Stimulated activated CD4-positive, alpha-beta T cell treated with anti-CD3 and anti-CD28 coated beads, Interleukin-2, amount 100 ng/mL, for 4 hours (primary cell): ENCODE data around the gene MYPOP.

Source experiments
- DNase-seq: peaks from one replicate; pipeline ENCODE4 v3.0.0-alpha.2; 2020; ENCODE audit warnings: low read depth

The MYPOP gene, protein sequence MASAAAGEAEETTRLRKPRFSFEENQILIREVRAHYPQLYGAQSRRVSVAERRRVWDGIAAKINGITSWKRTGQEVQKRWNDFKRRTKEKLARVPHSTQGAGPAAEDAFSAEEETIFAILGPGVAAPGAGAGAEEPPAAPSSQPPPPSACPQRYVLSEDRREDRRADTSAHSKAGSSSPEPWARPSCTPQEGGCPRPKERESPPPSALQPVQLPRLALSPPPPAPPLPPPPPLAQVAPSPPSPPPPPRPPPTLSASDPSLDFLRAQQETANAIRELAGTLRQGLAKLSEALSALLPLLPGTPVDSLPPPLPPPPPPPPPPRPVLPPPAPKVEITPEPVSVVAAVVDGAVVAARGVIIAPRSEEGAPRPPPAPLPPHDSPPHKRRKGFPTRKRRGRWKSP

DNA sequence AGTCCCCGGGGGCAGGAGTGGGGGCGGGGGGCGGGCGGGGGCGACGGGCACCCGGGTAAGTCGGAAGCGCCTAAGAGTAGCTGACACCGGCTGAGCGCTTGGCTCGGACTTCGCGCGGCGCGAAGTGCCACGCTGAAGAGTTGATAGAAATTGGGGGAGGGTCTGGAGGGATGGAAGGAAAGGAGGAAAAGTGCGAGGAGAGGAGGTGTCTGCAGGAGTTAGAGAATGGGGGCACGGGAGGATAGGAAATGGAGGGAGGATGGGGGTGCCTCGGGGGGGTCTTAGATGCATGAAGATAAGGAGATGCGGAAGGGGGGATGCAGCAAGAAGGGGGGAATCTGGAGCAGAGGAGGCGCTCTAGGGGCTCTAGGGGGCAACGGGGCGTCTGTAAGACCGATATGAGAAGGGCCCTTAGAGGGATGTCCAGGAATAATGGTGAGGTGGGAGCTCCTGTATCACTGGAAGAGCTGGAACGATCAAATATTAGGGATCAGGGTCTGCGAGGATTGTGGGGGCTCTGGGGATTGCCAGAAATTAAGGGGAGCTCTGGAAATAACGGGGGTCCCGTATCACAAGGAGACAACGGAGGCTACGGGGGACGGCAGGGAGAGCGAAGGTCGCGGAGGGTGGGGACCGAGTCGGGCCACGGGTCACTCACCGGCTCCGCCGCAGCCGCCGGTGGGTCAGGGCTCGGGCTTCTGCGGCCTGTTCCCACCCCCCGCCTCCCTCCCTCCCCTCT is at the start of gene MYPOP:
TSS of gene MYPOP (minus strand) at position 702 of the 739 bp plus-strand sequence. CDS start 840 bp downstream, outside the sequence.
- no peak for DNase-seq

DNA sequence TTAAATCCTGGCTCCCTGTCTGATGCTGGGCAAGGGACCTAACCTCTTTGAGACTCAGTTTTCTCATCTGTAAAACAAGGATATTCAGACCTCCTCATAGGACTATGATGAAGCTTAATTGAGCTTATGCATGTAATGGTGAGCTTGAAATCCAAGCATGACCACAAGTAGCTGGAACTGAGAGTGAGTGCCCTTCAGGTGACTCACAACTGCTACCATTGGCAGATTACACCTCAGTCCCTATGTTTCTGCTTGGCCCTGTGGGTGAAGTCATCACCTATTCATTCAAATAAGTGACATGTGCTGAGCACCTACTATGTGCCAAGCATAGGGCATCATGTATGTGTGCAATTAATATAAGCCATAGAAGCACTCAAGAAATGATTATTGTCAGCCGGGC is 45.5 kb upstream of the MYPOP start:
- no peak for DNase-seq

DNA sequence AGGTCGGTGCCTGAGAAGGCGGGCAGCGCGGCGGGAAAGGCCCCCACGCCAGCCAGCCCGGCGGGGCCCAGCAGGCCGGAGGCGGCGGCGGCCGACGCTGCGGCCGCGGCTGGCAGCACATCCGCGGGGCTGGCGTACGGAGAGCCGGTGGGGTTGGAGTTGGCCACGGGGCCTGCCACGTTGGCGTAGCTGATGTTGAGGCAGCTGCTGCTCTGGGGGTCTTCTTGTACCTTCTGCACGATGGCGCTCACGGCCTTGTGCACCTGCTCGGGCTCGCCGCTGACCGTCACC is 38.0 kb upstream of the MYPOP start:
- no peak for DNase-seq

DNA sequence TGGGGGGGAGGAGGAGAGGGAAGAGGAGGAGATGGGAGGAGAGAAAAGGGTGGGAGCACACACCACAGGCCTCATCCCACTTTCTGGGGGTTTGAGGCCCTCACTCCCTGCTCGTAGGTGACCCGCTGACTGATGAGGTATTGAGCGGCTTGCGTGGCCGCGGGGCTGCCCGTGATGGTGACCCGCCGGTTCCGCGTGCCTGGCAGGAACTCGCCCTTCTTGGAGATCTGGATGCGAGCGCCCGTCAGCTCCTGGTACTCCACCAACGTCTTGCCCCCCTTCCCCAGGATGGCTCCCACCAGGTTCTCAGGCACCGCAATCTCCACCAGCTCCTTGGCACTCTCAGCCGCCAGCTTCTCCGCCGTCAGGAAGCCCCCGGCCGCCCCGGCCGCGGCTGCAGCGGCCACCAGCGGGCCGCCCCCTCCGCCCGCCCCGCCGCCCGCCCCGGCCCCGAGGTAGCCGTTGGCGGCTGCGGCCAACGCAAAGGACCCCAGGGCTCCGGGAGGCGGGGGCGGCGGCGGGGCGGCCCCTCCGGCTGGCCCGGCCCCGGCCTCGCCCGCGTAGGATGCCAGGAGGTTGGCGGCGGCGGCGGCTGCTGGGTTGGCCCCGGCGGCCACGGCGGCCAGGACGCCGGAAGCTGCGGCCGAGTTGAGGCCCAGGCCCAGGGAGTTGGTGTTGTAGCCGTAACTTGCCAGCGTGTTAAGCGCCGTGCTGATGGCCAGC is 37.5 kb upstream of the MYPOP start:
- DNase-seq = no peak

DNA sequence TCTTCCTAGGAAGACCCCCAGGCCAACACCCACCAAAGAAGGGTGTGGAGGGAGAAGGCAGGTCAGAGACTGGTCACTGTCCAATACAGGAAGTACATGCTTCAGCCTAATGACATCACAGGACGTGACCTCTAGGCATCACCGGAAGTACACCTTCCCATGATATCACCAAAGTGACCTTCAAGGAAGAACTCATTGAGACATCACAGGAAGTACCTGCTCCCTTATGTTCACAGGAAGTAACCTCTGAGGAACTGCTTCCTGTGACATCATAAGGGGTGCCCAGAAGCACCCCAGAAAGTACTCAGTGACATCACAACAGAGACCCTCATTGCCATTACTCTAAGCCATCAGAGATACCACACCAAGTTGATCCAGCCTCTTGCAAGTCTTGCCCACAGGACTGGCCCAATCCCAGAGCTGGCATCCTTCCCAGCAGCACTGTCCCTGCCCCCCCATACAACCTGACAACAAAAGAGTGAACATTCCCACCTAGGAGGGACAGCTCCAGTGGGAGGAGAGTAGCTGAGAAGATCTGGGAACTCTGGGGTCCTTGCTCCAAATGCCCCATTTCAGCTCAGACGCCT is 36.4 kb upstream of the MYPOP start:
- DNase-seq = no peak

DNA sequence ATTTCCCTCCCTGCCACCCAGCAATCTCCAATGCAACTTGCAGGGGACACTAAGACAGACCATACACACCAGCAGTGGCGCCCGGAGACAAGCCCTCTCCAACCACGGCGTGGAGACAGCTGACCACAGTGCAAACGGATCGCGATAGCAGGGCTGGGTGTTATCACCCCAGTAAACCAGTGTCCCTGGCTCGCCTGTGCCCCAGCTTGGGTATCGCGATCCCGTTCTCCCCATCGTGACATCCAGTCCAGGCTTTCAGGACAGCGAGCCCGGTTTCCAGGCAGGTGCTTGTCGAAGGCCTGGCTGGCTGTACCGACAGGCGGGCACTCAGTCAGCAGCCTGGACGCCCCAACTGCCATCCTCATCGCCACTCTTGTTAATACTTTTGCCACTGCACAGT is 32.9 kb upstream of the MYPOP start:
- DNase-seq = no peak

DNA sequence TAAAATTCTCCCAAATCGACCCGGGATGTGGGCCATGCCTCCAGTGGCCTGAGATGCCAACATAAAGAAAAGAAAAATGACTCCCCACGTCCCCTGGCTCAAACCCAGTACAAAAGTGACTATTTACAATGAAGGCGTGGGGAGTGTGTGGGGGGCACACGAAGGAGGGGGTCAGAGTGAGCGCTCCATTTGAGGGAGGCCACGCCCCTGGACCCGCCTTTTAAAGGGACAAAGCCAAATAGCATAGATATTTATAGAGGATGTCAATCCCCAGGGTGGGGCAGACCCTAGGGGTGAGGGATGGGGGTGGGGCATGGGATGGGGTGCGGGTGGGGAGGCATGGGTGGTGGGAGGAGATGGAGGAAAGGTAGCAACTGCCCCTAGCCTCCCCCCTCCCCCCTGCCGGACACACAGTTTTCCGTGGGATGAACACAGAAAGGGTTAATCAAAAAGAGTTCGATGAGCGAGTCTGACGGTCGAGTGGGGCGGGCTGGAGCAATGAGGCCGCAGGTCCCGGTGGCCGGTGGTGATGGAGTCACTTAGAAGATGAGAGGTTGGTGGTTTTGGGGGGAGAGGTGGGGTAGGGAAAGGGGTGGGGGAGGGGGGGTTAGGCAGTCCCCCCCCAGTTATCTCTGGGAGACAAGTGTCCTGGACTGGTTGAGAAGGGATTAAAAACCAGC is 32.3 kb upstream of the MYPOP start:
- no peak for DNase-seq

DNA sequence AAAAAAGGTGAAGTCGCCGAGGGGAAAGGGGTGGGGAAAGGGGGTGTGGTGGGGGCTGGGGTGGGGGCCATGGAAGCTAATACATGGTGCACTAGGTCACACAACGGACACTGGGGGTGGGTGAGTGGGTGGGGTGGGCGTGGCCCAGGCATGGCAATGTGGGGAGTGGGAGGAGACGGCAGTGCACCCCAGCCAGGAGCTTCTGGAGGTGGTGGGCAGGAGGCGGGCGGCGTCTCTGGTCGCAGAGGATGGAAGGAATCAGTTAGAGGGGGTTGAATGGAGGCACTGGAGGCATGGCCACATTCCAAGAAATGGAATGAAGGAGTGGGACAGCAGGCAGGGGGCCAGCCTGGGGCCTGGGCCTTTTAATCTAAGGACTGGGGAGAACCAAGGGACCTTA is 31.3 kb upstream of the MYPOP start:
- no peak for DNase-seq

DNA sequence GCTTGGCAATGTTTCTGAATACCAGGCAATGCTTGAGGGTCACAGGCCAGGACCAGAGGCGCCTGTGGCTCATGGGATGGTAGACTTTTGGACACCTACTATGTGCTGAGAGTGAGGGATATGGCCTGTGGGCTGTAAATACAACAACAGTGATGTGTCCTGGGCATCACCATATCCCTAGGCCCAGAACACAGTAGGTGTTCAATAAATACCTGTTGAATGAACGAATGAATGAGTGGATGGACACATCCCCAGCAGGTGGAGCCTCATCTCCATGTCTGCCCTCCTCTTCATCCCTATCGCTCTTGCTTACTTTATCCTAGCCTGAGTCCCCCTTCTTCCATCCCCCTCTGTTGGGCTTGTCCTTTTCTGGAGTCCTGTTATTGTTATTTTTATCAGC is 28.6 kb upstream of the MYPOP start:
- no peak for DNase-seq

DNA sequence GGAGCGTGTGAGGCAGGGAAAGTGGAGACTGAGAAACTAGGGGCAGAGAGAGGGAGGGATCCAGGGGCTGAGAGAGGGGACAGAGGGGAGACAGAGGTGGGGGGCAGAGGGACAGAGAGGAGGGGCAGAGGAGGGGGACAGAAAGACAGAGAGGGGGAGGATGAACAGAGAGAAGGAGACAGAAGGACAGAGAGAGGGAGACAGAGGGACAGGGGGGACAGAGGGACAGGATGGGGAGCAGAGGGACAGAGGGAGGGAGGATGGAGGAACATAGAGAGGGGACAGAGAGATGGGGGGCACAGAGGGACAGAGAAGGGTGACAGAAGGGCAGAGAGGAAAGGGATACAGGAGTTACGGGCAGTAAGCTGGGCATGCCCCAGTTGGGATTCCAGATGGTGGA is 26.8 kb upstream of the MYPOP start:
- DNase-seq = no peak

DNA sequence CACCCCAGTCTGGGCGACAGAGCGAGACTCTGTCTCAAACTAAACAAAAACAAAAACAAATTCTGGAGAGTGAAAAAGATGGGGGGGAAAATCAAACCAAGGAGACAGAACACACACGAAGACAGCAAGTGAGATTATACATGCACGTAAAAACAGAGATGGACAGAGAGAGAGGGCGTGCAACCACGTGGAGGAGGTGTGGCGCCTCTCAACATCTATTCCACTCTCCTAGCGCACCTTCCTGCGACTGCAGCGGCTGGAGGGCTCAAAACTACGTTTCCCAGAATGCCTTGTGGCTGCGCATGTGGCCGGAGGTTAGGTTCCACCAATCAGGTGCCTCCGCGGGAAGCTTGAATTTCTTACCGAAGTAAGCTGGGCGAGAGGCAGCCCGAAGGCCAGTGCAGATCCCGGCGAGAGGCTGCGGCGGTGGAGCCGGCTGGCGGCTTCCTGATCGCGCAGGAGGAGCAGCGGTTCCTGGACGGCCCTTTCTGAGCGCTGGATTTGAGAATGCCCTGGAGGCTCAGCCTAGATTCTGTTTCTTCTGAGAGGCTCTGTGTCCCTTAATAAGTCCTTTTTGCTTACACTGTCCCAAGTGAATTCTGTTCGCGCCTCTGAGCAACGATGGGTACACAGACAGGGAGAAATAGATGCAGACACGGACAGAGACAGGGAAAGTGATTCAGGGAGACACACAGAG is 25.3 kb upstream of the MYPOP start:
- peak; percentile 80 for DNase-seq

DNA sequence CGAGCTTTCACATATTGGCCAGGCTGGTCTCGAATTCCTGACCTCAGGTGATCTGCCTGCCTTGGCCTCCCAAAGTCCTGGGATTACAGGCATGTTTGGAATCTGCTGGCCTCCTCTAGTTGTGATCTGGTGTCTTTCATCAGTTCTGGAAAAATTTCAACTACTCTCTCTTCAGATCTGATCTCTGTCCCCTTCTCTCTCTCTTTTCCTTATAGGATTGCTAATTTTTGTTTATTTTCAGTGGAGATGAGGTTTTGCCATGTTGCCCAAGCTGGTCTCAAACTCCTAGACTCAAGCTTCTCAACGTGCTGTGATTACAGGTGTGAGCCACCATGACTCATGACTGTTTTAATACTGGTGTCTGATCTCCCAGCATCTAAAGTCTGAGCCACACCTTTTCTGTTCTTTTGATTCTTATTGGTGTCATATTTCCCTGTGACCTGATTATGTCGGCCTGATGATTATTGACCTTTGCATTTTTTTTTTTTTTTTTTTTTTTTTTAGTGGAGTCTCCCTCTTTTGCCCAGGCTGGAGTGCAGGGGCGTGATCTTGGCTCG is 22.6 kb upstream of the MYPOP start:
- DNase-seq = no peak

DNA sequence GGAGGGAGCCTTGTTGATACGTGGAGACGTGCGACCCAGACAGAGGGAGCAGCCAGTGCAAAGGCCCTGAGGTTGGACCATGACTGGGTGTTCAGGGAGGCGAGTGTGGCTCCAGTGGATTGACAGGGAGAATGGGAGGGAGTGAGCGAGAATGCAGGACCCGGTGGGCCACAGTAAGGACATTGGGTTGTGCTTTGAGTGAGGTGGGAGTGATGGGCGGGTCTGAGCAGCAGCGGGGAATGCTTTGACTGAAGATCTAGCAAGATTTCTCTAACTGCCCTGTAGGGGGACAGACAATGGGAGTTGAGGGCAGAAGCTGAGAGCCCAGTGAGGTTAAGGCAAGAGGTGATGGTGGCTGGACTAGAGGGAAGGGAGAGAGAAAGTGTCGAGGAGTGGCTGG is 19.9 kb upstream of the MYPOP start:
- DNase-seq = no peak

DNA sequence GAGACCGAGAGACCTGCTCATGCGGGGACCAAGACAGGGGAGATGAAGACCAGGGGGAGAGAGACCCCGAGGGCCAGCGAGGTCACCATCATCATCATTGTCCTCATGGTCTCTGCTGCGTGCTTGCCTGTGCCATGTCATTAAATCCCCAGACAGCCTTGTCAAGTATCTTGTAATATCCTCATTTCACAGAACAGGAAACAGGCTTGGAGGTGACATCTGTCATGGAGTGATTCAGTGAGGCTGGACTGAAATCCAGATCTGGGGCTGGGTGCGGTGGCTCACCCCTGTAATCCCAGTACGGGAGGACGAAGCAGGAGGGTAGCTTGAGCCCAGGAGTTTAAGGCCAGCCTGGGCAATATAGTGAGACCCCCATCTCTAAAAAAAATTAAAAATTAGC is 18.0 kb upstream of the MYPOP start:
- no peak for DNase-seq

DNA sequence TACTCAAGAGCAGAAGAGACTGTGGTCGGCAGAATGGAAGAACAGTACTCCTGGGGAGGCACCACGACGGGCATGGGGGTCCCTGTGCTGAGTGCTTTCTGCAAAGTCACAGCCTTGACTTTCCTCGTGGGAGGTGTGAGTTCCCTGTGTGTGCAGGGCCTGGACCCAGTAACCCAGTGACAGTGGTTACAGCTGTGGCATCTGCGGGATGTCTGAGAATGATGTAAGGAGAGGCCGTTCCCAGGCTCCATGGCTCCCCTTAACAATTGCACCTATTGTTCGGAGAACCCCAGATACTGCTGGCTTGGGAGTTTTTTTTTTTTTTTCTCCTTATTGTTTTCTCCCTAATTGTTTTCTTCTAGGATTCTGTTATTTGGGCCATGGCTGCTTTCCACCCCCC is 17.3 kb upstream of the MYPOP start:
- DNase-seq = no peak

DNA sequence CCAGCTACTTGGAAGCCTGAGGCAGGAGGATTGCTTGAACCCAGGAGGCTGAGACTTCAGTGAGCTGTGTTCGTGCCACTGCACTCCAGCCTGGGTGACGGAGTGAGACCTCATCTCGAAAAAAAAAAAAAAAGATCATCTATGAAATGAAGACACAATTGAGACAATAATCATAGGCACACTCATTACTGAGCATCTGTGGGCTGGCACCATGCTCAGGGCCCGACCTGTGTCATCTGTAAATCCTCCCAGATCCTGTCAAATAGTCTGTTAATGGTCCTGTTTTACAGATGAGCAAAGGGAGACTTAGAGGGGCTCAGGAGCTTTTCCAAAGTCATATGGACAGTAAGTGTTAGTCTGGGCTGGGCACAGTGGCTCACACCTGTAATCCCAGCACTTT is 16.3 kb upstream of the MYPOP start:
- no peak for DNase-seq

DNA sequence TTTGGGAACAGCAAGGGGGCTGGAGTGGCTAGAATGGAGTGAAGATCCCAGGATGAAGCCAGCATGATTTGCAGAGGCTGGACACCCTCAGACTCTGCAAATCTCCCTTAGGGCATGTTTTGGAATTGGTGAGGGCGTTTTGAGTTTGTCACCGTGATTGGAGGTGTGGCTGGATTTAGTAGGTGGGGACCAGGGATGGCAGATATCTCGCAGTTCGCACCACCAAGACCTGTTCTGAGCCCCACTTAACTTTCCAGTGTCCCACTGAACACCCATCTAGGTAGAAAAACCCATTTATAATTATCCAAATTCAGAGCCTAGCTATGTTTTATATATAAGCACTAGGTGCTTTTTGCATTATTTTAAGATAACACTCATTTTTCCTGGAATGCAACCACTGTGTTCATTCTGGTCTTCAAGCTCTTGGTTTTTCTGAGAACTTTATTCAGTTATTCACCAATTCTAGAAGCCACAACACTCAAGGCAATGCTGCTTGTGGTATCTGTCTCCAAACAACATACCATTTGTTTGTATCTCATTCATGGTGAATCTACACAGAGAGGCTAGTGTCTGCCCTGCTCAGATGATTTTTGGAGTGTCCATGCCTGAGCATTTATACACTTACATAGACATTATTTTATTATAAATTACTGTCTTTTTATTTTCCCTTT is 15.1 kb upstream of the MYPOP start:
- DNase-seq = no peak

DNA sequence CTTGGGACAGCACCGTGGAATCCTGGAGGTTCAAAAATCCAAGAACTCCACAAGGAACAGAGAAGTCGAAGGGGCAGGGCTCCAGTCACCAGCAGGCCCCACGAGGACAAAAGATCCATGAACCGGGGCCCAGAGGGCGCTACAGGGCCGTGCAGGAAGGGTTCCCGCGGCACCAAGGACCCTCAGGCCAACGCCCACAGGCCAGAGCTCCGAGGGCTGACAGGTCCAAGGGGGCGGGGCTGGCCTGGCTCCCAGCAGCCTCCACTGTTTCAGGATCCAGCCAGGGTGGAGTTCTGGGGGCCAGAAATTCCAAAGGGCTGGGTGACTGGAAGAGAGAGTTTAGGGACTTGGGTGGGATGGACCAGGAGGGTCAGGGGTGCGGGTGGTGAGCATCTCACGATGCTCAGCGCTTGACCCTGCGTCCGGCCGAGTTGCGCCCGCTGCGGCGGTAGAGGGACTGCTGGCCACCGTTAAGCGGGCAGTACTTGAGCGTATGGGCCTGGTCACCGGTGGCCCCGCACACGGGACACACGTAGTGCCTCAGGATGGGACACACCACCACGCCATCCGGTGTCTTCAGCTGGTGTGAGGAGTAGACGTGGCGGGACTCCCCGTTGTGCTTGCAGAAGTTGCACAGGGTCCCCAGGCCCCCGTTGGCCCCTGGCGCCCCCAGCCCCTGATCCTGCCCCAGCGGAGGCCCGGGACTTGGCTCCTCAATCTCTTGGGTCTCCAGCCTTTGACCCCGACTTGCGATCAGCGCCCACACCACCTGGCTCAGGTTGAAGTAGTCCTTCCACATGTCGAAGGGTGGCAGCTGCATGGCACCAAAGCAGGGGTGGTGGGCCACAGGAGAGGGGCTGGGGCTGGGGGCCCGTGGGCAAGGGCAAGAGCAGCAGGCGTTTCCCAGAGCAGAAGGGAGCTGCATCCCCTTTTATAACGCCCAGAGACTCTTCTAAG is 11.7 kb upstream of the MYPOP start, which contains the start of gene NANOS2:
TSS of gene NANOS2 (minus strand) at position 905 of the 957 bp plus-strand sequence. CDS start at position 820, 85 bp downstream.
- DNase-seq = no peak

DNA sequence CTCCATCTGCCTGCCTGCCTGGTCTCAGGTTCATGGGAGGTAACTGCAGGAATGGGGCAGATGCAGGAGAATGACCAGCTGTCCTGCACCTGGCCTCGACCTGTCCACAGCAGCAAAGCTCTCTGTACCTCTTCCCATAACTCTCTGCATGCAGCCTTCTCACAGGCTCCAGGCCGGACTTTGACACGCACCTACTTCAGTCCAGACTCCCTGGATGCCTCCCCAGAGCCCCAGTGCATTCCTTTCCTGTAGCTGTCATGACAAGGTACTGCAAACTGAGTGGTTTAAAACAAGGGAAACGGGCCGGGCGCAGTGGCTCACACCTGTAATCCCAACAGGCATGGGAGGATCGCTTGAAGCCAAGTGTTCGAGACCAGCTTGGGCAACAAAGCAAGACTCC is 8.9 kb upstream of the MYPOP start:
- no peak for DNase-seq
